Tibial nerve (tissue), 4 donors: ENCODE results near the gene IRS2.

Experiments used
- EP300 ChIP-seq, 2 donors: sonication (generic); formaldehyde crosslinking; IDR thresholded peaks; one replicate each; pipeline ENCODE4 v1.6.1; 2017; ENCODE audit warnings: antibody characterized with exemption in 2 of 2, mild to moderate bottlenecking in 1 of 2
- POLR2A ChIP-seq, 2 donors: fragments of 450-650 bp; IDR thresholded peaks; one replicate each; pipeline ENCODE4 v1.6.1; 2017; ENCODE audit warnings: antibody characterized with exemption in 2 of 2, mild to moderate bottlenecking in 2 of 2, moderate library complexity in 2 of 2
- TF ChIP-seq, protein P1 (sequence below), 5 experiments: fragments of 200-600 bp in 3 of 5; fragments of 450-650 bp in 2 of 5; sonication (generic) in 3 of 5; IDR thresholded peaks; one replicate each; pipeline ENCODE4 v1.5.1; 2016 to 2019; ENCODE audit warnings: antibody characterized with exemption in 5 of 5, mild to moderate bottlenecking in 3 of 5, moderate library complexity in 2 of 5

DNA sequence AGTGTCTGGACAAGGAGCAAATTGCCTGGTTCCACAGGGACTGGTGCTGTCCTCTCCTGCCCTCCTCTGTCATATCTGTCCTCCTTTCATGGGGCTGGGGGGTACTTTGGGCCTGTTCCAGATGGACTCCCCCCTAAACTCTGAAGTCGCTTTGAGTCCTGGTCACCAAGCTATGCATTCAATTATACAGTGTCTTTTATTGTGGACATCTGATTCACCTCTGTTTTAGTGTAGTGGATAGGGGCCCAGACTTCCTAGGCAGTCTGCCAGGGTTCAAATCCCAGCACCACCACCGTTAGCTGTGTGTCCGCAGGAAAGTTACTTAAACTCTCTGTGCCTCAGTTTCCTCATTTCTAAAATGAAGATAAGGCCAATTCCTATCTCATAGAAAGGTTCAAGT lies 21.0 kb upstream of the IRS2 start:
- TF ChIP-seq, protein P1, sequence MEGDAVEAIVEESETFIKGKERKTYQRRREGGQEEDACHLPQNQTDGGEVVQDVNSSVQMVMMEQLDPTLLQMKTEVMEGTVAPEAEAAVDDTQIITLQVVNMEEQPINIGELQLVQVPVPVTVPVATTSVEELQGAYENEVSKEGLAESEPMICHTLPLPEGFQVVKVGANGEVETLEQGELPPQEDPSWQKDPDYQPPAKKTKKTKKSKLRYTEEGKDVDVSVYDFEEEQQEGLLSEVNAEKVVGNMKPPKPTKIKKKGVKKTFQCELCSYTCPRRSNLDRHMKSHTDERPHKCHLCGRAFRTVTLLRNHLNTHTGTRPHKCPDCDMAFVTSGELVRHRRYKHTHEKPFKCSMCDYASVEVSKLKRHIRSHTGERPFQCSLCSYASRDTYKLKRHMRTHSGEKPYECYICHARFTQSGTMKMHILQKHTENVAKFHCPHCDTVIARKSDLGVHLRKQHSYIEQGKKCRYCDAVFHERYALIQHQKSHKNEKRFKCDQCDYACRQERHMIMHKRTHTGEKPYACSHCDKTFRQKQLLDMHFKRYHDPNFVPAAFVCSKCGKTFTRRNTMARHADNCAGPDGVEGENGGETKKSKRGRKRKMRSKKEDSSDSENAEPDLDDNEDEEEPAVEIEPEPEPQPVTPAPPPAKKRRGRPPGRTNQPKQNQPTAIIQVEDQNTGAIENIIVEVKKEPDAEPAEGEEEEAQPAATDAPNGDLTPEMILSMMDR (IDR thresholded peaks at IDR 0.05): no peak
- TF ChIP-seq POLR2A (IDR thresholded peaks at IDR 0.05) (no peak), EP300 (IDR thresholded peaks at IDR 0.05) (no peak)
